ENCODE measurements around the gene SOCS3. TPM values are rescaled to one million over a fixed set of nuclear protein-coding genes. Genes with fewer than 3 reads are reported as not detected.

SOCS3 gene
- total RNA-seq, 8 experiments from 2014 or later = 1.7 to 73.8 (median 8.3) TPM

GRCh38 chr17:78398390-78398789, 38.5 kb upstream of the SOCS3 start:
- Histone ChIP-seq H3K4me1 (replicated peaks in 1 of 2) (no peaks in the 10 kb centered on the region), H3K27ac (no peak overlapping the region), H3K4me3 (no peak overlapping the region)
- in situ Hi-C loops (cut with MboI; ENCODE audit: low pct_unique_long_range_greater_than_20kb in 2 of 9, low sequenced_read_pairs in 9 of 9, unreplicated experiment in 9 of 9) = no loop called here
- whole genome bisulfite sequencing, 10 experiments = 20 to 100% (median 86%) methylated on average over 1 to 3 of the region's 3 CpGs; no CpG with 5 or more reads in 5 of the 10 experiments
- no peak for ATAC-seq (replicated peaks in 6 of 8)

GRCh38 chr17:78397681-78398101, 37.8 kb upstream of the SOCS3 start:
- in situ Hi-C loops (cut with MboI; ENCODE audit: low pct_unique_long_range_greater_than_20kb in 2 of 9, low sequenced_read_pairs in 9 of 9, unreplicated experiment in 9 of 9) = no loop called here
- Histone ChIP-seq H3K27ac (no peak overlapping the region), H3K4me3 (no peak overlapping the region), H3K4me1 (replicated peaks in 1 of 2) (no peaks in the 10 kb centered on the region)
- ATAC-seq (replicated peaks in 6 of 8) = peak in 3 of 8 experiments; percentile 38 to 94 (median 39)
- 50 to 97% (median 83%) methylated on average over 1 to 8 of the region's 13 CpGs; no CpG with 5 or more reads in 3 of the 10 experiments for WGBS, 10 experiments

GRCh38 chr17:78396441-78397337, 36.8 kb upstream of the SOCS3 start:
- H3K4me1 ChIP-seq (replicated peaks in 1 of 2) = no peaks in the 10 kb centered on the region
- no peak for ATAC-seq (replicated peaks in 6 of 8)
- no peak overlapping the region for H3K4me3 ChIP-seq
- no peak overlapping the region for H3K27ac ChIP-seq
- whole genome bisulfite sequencing, 10 experiments = 73 to 97% (median 91%) methylated on average over 1 to 10 of the region's 14 CpGs; no CpG with 5 or more reads in 3 of the 10 experiments
- in situ Hi-C loops (cut with MboI; ENCODE audit: low pct_unique_long_range_greater_than_20kb in 2 of 9, low sequenced_read_pairs in 9 of 9, unreplicated experiment in 9 of 9) = no loop called here

GRCh38 chr17:78395155-78395554, 35.3 kb upstream of the SOCS3 start:
- no peak overlapping the region for H3K27ac ChIP-seq
- no peak overlapping the region for H3K4me3 ChIP-seq
- 93 to 100% (median 100%) methylated on average over 1 to 2 of the region's 2 CpGs; no CpG with 5 or more reads in 7 of the 10 experiments for WGBS, 10 experiments
- in situ Hi-C loops (cut with MboI; ENCODE audit: low pct_unique_long_range_greater_than_20kb in 2 of 9, low sequenced_read_pairs in 9 of 9, unreplicated experiment in 9 of 9) = no loop called here
- H3K4me1 ChIP-seq (replicated peaks in 1 of 2) = peaks cover 1 to 5% of the 10 kb centered on the region in 2 donors
- no peak for ATAC-seq (replicated peaks in 6 of 8)

- H3K4me1 ChIP-seq (replicated peaks in 1 of 2) = peaks cover 8 to 14% of the 10 kb centered on the region in 2 donors
- in situ Hi-C loops (cut with MboI; ENCODE audit: low pct_unique_long_range_greater_than_20kb in 2 of 9, low sequenced_read_pairs in 9 of 9, unreplicated experiment in 9 of 9) = no loop called here
- ATAC-seq (replicated peaks in 6 of 8) = no peak
- no peak overlapping the region for H3K27ac ChIP-seq
- WGBS, 10 experiments = 90 to 100% (median 95%) methylated on average over 1 to 7 of the region's 7 CpGs; no CpG with 5 or more reads in 1 of the 10 experiments
- no peak overlapping the region for H3K4me3 ChIP-seq
Observed at GRCh38 chr17:78394209-78394608, 34.3 kb upstream of the SOCS3 start.

GRCh38 chr17:78393575-78393974, 33.7 kb upstream of the SOCS3 start:
- H3K27ac ChIP-seq = no peak overlapping the region
- in situ Hi-C loops (cut with MboI; ENCODE audit: low pct_unique_long_range_greater_than_20kb in 2 of 9, low sequenced_read_pairs in 9 of 9, unreplicated experiment in 9 of 9) = no loop called here
- H3K4me3 ChIP-seq = no peak overlapping the region
- H3K4me1 ChIP-seq (replicated peaks in 1 of 2) = peaks cover 8 to 14% of the 10 kb centered on the region in 2 donors
- ATAC-seq (replicated peaks in 6 of 8) = no peak
- 43 to 100% (median 94%) methylated on average over 1 to 3 of the region's 4 CpGs; no CpG with 5 or more reads in 5 of the 10 experiments for WGBS, 10 experiments

GRCh38 chr17:78392295-78392694, 32.4 kb upstream of the SOCS3 start:
- 80 to 100% (median 96%) methylated on average over 1 to 5 of the region's 6 CpGs; no CpG with 5 or more reads in 3 of the 10 experiments for WGBS, 10 experiments

GRCh38 chr17:78391843-78392242, 32.0 kb upstream of the SOCS3 start:
- Histone ChIP-seq H3K27ac (no peak overlapping the region), H3K4me1 (replicated peaks in 1 of 2) (peaks cover 8 to 14% of the 10 kb centered on the region in 2 donors), H3K4me3 (no peak overlapping the region)
- in situ Hi-C loops (cut with MboI; ENCODE audit: low pct_unique_long_range_greater_than_20kb in 2 of 9, low sequenced_read_pairs in 9 of 9, unreplicated experiment in 9 of 9) = no loop called here
- 3 to 96% (median 90%) methylated on average over 1 to 4 of the region's 4 CpGs; no CpG with 5 or more reads in 1 of the 10 experiments for WGBS, 10 experiments
- ATAC-seq (replicated peaks in 6 of 8) = peak in 1 of 8 experiments; percentile 14

More at GRCh38 chr17:78392295-78392694, 32.4 kb upstream of the SOCS3 start:
- Histone ChIP-seq H3K4me3 (no peak overlapping the region), H3K27ac (no peak overlapping the region), H3K4me1 (replicated peaks in 1 of 2) (peaks cover 8 to 14% of the 10 kb centered on the region in 2 donors)
- ATAC-seq (replicated peaks in 6 of 8) = no peak
- in situ Hi-C loops (cut with MboI; ENCODE audit: low pct_unique_long_range_greater_than_20kb in 2 of 9, low sequenced_read_pairs in 9 of 9, unreplicated experiment in 9 of 9) = no loop called here

GRCh38 chr17:78391051-78391431, 31.2 kb upstream of the SOCS3 start:
- ATAC-seq (replicated peaks in 6 of 8) = no peak

GRCh38 chr17:78390241-78391050, 30.6 kb upstream of the SOCS3 start:
- H3K4me1 ChIP-seq (replicated peaks in 1 of 2) = peaks cover 8 to 14% of the 10 kb centered on the region in 2 donors
- WGBS, 10 experiments = 0 to 100% (median 51%) methylated on average over 1 to 5 of the region's 15 CpGs; no CpG with 5 or more reads in 2 of the 10 experiments
- peak overlapping the region; percentile 60 to 72 for H3K27ac ChIP-seq
- H3K4me3 ChIP-seq = no peak overlapping the region
- ATAC-seq (replicated peaks in 6 of 8) = peak; percentile 50 to 90 (median 87)
- in situ Hi-C loops (cut with MboI; ENCODE audit: low pct_unique_long_range_greater_than_20kb in 2 of 9, low sequenced_read_pairs in 9 of 9, unreplicated experiment in 9 of 9) = no loop called here

More at GRCh38 chr17:78391051-78391431, 31.2 kb upstream of the SOCS3 start:
- in situ Hi-C loops (cut with MboI; ENCODE audit: low pct_unique_long_range_greater_than_20kb in 2 of 9, low sequenced_read_pairs in 9 of 9, unreplicated experiment in 9 of 9) = no loop called here
- Histone ChIP-seq H3K4me1 (replicated peaks in 1 of 2) (peaks cover 8 to 14% of the 10 kb centered on the region in 2 donors), H3K4me3 (no peak overlapping the region), H3K27ac (no peak overlapping the region)
- WGBS, 10 experiments = 70 to 100% (median 90%) methylated on average over 2 to 7 of the region's 11 CpGs; no CpG with 5 or more reads in 4 of the 10 experiments

GRCh38 chr17:78387977-78388941, 28.4 kb upstream of the SOCS3 start:
- in situ Hi-C loops (cut with MboI; ENCODE audit: low pct_unique_long_range_greater_than_20kb in 2 of 9, low sequenced_read_pairs in 9 of 9, unreplicated experiment in 9 of 9) = no loop called here
- no peak overlapping the region for H3K4me3 ChIP-seq
- no peak overlapping the region for H3K27ac ChIP-seq
- WGBS, 10 experiments = 83 to 100% (median 93%) methylated on average over 1 to 8 of the region's 10 CpGs; no CpG with 5 or more reads in 1 of the 10 experiments
- H3K4me1 ChIP-seq (replicated peaks in 1 of 2) = peaks cover 8 to 14% of the 10 kb centered on the region in 2 donors
- no peak for ATAC-seq (replicated peaks in 6 of 8)

Data from motor neuron (in vitro differentiated cells).